Psoas muscle (tissue), 8 donors: ENCODE data around the gene SPATA45. TPM values are rescaled to one million over a fixed set of nuclear protein-coding genes. Genes with fewer than 3 reads are reported as not detected.

ENCODE experiments used
- ATAC-seq, 4 donors: fragments of 200-7000 bp; cut with Tn5 transposase; one replicate each; pipeline ENCODE4 v1.9.1; 2020; ENCODE audit warnings: moderate library complexity in 3 of 4, mild to moderate bottlenecking in 2 of 4
- DNase-seq, 2 donors: peaks; one replicate each; pipeline ENCODE4 v3.0.0-alpha.2; 2020
- H3K27ac ChIP-seq: fragments of 200-600 bp; one replicate; pipeline ENCODE4 v1.8.0; 2022
- H3K27me3 ChIP-seq, 3 donors: fragments of 200-600 bp in 1 of 3; one replicate each; pipeline versions ENCODE4 v1.6.1 to v1.8.0; 2013 to 2022; ENCODE audit warnings: low read length in 2 of 3, mild to moderate bottlenecking in 2 of 3, moderate library complexity in 1 of 3; ENCODE audit not compliant: insufficient read depth in 3 of 3
- H3K36me3 ChIP-seq, 2 donors: fragments of 200-600 bp in 1 of 2; one replicate each; pipeline versions ENCODE4 v1.6.1 to v1.8.0; 2013 to 2022; ENCODE audit warnings: low read depth in 1 of 2, mild to moderate bottlenecking in 1 of 2, moderate library complexity in 1 of 2; ENCODE audit not compliant: insufficient read depth in 1 of 2
- H3K4me1 ChIP-seq: fragments of 200-600 bp; one replicate; pipeline ENCODE4 v1.8.0; 2022
- H3K4me3 ChIP-seq: fragments of 200-600 bp; one replicate; pipeline ENCODE4 v1.8.0; 2022; ENCODE audit warnings: mild to moderate bottlenecking
- H3K9me3 ChIP-seq: fragments of 200-600 bp; one replicate; pipeline ENCODE4 v1.8.0; 2022
- CTCF ChIP-seq: fragments of 200-600 bp; IDR thresholded peaks from one replicate; pipeline ENCODE4 v1.8.0; 2022; ENCODE audit warnings: antibody characterized with exemption
- WGBS, 3 donors: extraction: QIAGEN DNeasy Blood & Tissue Kit; methylation state at CpG; one replicate each; pipeline versions ENCODE4 v1.1.6 to v1.1.7; 2013; 5-methylcytosine and 5-hydroxymethylcytosine counted together
- intact Hi-C, 2 donors: fragments of 100-400 bp; cut with DNase I; formaldehyde crosslinking; loops; one replicate each; pipeline versions ENCODE4 v1.11.0 to v1.14.2; 2022
- long read RNA-seq, 2 donors: library from polyadenylated mRNA; unstranded; transcript quantifications; one replicate each; pipeline ENCODE4 v2.0.0, GENCODE V29; 2021
- polyA plus RNA-seq, 3 donors: library from polyadenylated mRNA; stranded (reverse); fragments of 200-250 nt; gene quantifications; one replicate each; pipeline ENCODE4 v1.2.3, GENCODE V29; 2013
- total RNA-seq, 4 donors: library from RNA; stranded (reverse); fragmentation: NEBNext Ultra II Directional in 2 of 4; extraction: Animal tissue kit (Norgen Biotek cat#: 25700) in 2 of 4; gene quantifications; one replicate each; pipeline versions ENCODE4 v1.2.1 to v1.2.4, GENCODE V29; 2021 to 2023
- donor health status: healthy with polysubstance abuse.
- donor health status: DM: no; HTN: no; CAD: no; lungs with moderate emphysema.
- donor health status: Bipolar disorder and iron deficiency.
- donor health status: healthy.
- donor health status: DM: yes; HTN: yes; CAD: no.
- donor health status: DM: no; HTN: no; CAD: no.
- donor health status: DM: no; HTN: no; CAD: no.
- donor health status: DM: yes; HTN: yes; CAD: no.

The SPATA45 gene
- total RNA-seq (not detected), polyA plus RNA-seq (not detected)
- long read RNA-seq, donor 1: 0 reads
- long read RNA-seq, donor 2: 0 reads

DNA sequence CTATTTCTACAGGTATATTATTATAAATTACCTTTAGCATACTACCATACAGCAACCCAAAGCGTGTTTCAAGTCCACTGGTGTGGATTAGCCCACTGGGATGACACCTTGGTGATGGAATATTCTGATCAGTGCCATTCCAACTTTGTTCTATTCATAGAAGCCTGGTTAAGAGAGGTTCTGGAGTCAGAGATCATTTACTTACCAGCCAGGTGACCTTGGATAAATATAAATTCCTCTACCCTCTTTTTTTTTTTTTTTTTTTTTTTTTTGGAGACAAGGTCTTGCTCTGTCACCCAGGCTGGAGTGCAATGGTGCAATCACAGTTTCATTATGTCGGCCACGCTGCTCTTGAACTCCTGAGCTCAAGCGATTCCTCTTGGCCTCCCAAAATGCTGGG lies at the start of gene SPATA45:
Gene SPATA45 (minus strand): TSS at position 101 of the 400 bp plus-strand sequence. CDS start 11,500 bp downstream, outside the sequence.
- ATAC-seq (no peak), DNase-seq (no peak)
- H3K27me3 ChIP-seq: no peaks in the 10 kb centered on the region
- H3K4me1 ChIP-seq: no peaks in the 10 kb centered on the region
- H3K9me3 ChIP-seq: no peaks in the 10 kb centered on the region
- no peak within 1 kb of the TSS for H3K27ac ChIP-seq
- intact Hi-C loops: no loop called here
- 94 to 97% (median 96%) methylated on average over 4 of the region's 4 CpGs for WGBS, 3 donors
- H3K36me3 ChIP-seq: no peaks in the 10 kb centered on the region
- no peak within 1 kb of the TSS for H3K4me3 ChIP-seq
- no peak for TF ChIP-seq CTCF

DNA sequence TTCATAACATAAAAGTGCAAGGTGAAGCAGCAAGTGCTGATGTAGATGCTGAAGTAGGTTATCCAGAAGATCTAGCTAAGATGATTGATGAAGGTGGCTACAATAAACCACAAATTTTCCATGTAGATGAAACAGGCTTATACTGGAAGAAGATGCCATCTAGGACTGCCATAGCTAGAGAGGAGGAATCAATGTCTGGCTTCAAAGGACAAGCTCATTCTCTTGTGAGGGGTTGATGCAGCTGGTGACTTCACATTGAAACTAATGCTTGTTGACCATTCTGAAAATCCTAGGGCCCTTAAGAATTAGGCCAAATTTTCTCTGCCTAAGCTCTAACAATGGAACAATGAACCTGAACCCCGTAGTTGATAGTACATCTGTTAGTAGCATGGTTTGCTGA lies 44.7 kb upstream of the SPATA45 start:
- no peak for DNase-seq
- no peak for ATAC-seq
- Histone ChIP-seq H3K36me3 (peaks cover 7 to 70% of the 10 kb centered on the region in 2 donors), H3K27ac (no peak overlapping the region), H3K4me1 (no peaks in the 10 kb centered on the region), H3K27me3 (no peaks in the 10 kb centered on the region), H3K9me3 (no peaks in the 10 kb centered on the region), H3K4me3 (no peak overlapping the region)
- no peak for TF ChIP-seq CTCF
- intact Hi-C loops: no loop called here
- WGBS, 3 donors: 91 to 97% (median 92%) methylated on average over 1 of the region's 1 CpG

- no peak overlapping the region for H3K4me3 ChIP-seq
- no peak for TF ChIP-seq CTCF
- H3K4me1 ChIP-seq: no peaks in the 10 kb centered on the region
- no peaks in the 10 kb centered on the region for H3K27me3 ChIP-seq
- intact Hi-C loops: no loop called here
- ATAC-seq (no peak), DNase-seq (no peak)
- 83 to 84% (median 83%) methylated on average over 4 of the region's 4 CpGs for WGBS, 3 donors
- H3K9me3 ChIP-seq: no peaks in the 10 kb centered on the region
- no peak overlapping the region for H3K27ac ChIP-seq
- peaks cover 3 to 68% of the 10 kb centered on the region in 2 donors for H3K36me3 ChIP-seq
Measured at GRCh38 chr1:212884592-212884991, 37.1 kb upstream of the SPATA45 start.

DNA sequence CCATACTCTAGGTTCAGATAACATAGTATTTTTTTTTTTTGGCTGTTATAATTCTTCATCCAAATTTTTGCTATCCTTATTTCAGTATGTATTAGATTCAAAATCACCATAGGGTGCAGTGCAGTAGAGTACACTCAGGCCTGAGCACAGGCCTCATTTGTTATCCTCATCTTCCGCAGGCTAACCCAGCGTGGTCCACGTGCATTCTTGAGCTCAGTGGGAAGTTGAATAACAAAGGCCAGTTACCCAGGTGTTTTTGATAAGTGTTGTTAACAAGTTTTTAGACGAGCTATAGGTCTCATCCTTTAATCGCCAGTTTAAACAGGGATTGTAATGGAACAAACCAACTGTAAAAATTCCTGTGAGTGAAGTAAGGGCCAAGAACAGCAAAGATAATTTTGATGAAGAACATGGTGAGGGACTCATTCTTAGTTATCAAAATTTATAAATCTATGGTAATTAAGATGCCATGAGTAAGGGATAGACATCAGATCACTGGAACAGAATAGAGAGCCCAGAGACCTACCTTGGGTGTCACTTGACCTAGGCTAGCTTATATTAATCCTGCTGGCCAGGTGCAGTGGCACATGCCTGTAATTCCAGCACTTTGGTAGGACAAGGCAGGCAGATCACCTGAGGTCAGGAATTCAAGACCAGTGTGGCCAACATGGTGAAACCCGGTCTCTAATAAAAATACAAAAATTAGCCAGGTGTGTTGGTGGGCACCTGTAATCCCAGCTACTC lies 32.7 kb upstream of the SPATA45 start:
- peaks cover 2 to 38% of the 10 kb centered on the region in 2 donors for H3K36me3 ChIP-seq
- no peak overlapping the region for H3K27ac ChIP-seq
- ATAC-seq: no peak
- H3K4me3 ChIP-seq: no peak overlapping the region
- intact Hi-C loops: no loop called here
- H3K27me3 ChIP-seq: no peaks in the 10 kb centered on the region
- DNase-seq: no peak
- TF ChIP-seq CTCF: no peak
- H3K4me1 ChIP-seq: no peaks in the 10 kb centered on the region
- WGBS, 3 donors: 86 to 89% (median 89%) methylated on average over 6 of the region's 6 CpGs
- no peaks in the 10 kb centered on the region for H3K9me3 ChIP-seq
